Calu3 (cell line): ENCODE measurements around the gene THUMPD3. TPM values are rescaled to one million over a fixed set of nuclear protein-coding genes. Genes with fewer than 3 reads are reported as not detected.
A peak's percentile ranks its signal among the peaks of the same experiment; 100 is the strongest.

ENCODE experiments used
- BruUV-seq: library from RNA; stranded (reverse); fragments of 400-500 nt; replicated peaks from 2 replicates; lab custom pipeline; 2021; lab: Mats Ljungman, UMichigan
- CTCF ChIA-PET: fragments of 300-600 bp; sonication (Branson Sonifier 250); formaldehyde crosslinking; loops from one replicate; lab custom pipeline; 2022; ENCODE audit warnings: antibody characterized with exemption; lab: Charles Lee
- DNase-seq: peaks from one replicate; pipeline ENCODE4 v3.0.0; 2022
- H3K27ac Mint-ChIP-seq: one replicate; pipeline ENCODE4 v1.8.0; 2022; ENCODE audit warnings: mixed read lengths; ENCODE audit not compliant: unreplicated experiment
- H3K27me3 Mint-ChIP-seq: one replicate; pipeline ENCODE4 v1.8.0; 2022; ENCODE audit warnings: mixed read lengths; ENCODE audit not compliant: unreplicated experiment
- H3K36me3 Mint-ChIP-seq: one replicate; pipeline ENCODE4 v1.8.0; 2022; ENCODE audit warnings: mild to moderate bottlenecking, moderate library complexity, mixed read lengths; ENCODE audit not compliant: insufficient read depth, unreplicated experiment
- H3K4me1 Mint-ChIP-seq: one replicate; pipeline ENCODE4 v1.8.0; 2022; ENCODE audit warnings: mild to moderate bottlenecking, low read depth, mixed read lengths; ENCODE audit not compliant: unreplicated experiment
- H3K4me3 Mint-ChIP-seq: one replicate; pipeline ENCODE4 v1.8.0; 2022; ENCODE audit warnings: mild to moderate bottlenecking, low read depth, moderate library complexity, mixed read lengths; ENCODE audit not compliant: unreplicated experiment
- H3K9me3 Mint-ChIP-seq: one replicate; pipeline ENCODE4 v1.8.0; 2022; ENCODE audit warnings: low read depth, mixed read lengths; ENCODE audit not compliant: unreplicated experiment
- CTCF ChIP-seq: fragments of 200-600 bp; IDR thresholded peaks from one replicate; pipeline ENCODE4 v1.8.0; 2022; ENCODE audit warnings: antibody characterized with exemption; ENCODE audit not compliant: unreplicated experiment
- intact Hi-C: fragments of 100-400 bp; cut with micrococcal nuclease; formaldehyde crosslinking; loops from one replicate; pipeline ENCODE4 v1.10.0; 2022; ENCODE audit not compliant: unreplicated experiment
- total RNA-seq: library from RNA; stranded (reverse); gene quantifications from 2 replicates; pipeline ENCODE4 v1.2.3, GENCODE V29; 2022

THUMPD3 gene
- total RNA-seq, 1 experiment from 2014 or later = 57.7 TPM

- BruUV-seq = no TSS peak
- intact Hi-C loops = loop anchor here (5.0 kb wide), 1 partner anchor 36 kb away; no protein-coding TSS in a partner anchor
Observed at GRCh38 chr3:9386078-9386459, 23.2 kb downstream of the THUMPD3 start.

GRCh38 chr3:9386501-9387321 lies 23.9 kb downstream of the THUMPD3 start:
- peaks cover 5% of the 10 kb centered on the region for H3K4me1 Mint-ChIP-seq
- H3K9me3 Mint-ChIP-seq = no peaks in the 10 kb centered on the region
- intact Hi-C loops = loop anchor here (5.0 kb wide), 1 partner anchor 36 kb away; no protein-coding TSS in a partner anchor
- no peak for TF ChIP-seq CTCF
- H3K36me3 Mint-ChIP-seq = peaks cover 93% of the 10 kb centered on the region
- no peak overlapping the region for H3K4me3 Mint-ChIP-seq
- H3K27ac Mint-ChIP-seq = peak overlapping the region; percentile 53
- no peak for DNase-seq
- no peaks in the 10 kb centered on the region for H3K27me3 Mint-ChIP-seq
- CTCF ChIA-PET = no interaction called here
- BruUV-seq = no TSS peak

More at GRCh38 chr3:9386078-9386459, 23.2 kb downstream of the THUMPD3 start:
- DNase-seq = no peak
- H3K4me3 Mint-ChIP-seq = no peak overlapping the region
- CTCF ChIA-PET = no interaction called here
- TF ChIP-seq CTCF = no peak
- no peaks in the 10 kb centered on the region for H3K9me3 Mint-ChIP-seq
- H3K27ac Mint-ChIP-seq = peak overlapping the region; percentile 53
- no peaks in the 10 kb centered on the region for H3K4me1 Mint-ChIP-seq
- no peaks in the 10 kb centered on the region for H3K27me3 Mint-ChIP-seq
- H3K36me3 Mint-ChIP-seq = peaks cover 91% of the 10 kb centered on the region

- H3K36me3 Mint-ChIP-seq = peaks cover 95% of the 10 kb centered on the region
- TF ChIP-seq CTCF = no peak
- intact Hi-C loops = loop anchor here (5.0 kb wide), 1 partner anchor 35 kb away; no protein-coding TSS in a partner anchor
- peaks cover 11% of the 10 kb centered on the region for H3K4me1 Mint-ChIP-seq
- H3K27me3 Mint-ChIP-seq = no peaks in the 10 kb centered on the region
- no peak overlapping the region for H3K4me3 Mint-ChIP-seq
- DNase-seq = no peak
- CTCF ChIA-PET = no interaction called here
- no peaks in the 10 kb centered on the region for H3K9me3 Mint-ChIP-seq
- no peak overlapping the region for H3K27ac Mint-ChIP-seq
- no TSS peak for BruUV-seq
Observed at GRCh38 chr3:9387322-9387655, 24.4 kb downstream of the THUMPD3 start.

- intact Hi-C loops = loop anchor here (5.0 kb wide), 1 partner anchor 34 kb away; no protein-coding TSS in a partner anchor
- Mint-ChIP-seq H3K4me3 (no peak overlapping the region), H3K4me1 (peaks cover 11% of the 10 kb centered on the region), H3K27me3 (no peaks in the 10 kb centered on the region), H3K27ac (no peak overlapping the region), H3K9me3 (no peaks in the 10 kb centered on the region), H3K36me3 (peaks cover 95% of the 10 kb centered on the region)
- no TSS peak for BruUV-seq
- CTCF ChIA-PET = no interaction called here
- DNase-seq = no peak
- TF ChIP-seq CTCF = no peak
Observed at GRCh38 chr3:9388142-9388541, 25.3 kb downstream of the THUMPD3 start.
